ENCODE results near the gene RYR1. TPM values are rescaled to one million over a fixed set of nuclear protein-coding genes. Genes with fewer than 3 reads are reported as not detected.
"Not testable (repeated sequence)": the region's sequence is repeated elsewhere in the genome, so short reads cannot be mapped to it uniquely, and the experiment has no call there.

Gene RYR1
- total RNA-seq, 1 donor from 2014 or later: 7.4 TPM

- TF ChIP-seq CTCF (IDR thresholded peaks at IDR 0.05; ENCODE audit: insufficient read depth, low read length, severe bottlenecking): no peak
- Histone ChIP-seq H3K27me3 (ENCODE audit: control insufficient read depth, insufficient read depth, low read length) (no peaks in the 10 kb centered on the region), H3K36me3 (ENCODE audit: control insufficient read depth, insufficient read depth, low read length) (no peaks in the 10 kb centered on the region), H3K4me3 (ENCODE audit: low read depth, low read length) (no peak overlapping the region)
- DNase-seq (ENCODE audit: low read depth): no peak
- FAIRE-seq: peak; percentile 55
Observed at GRCh38 chr19:38469151-38469550, 35.7 kb downstream of the RYR1 start.

- Histone ChIP-seq H3K27me3 (ENCODE audit: control insufficient read depth, insufficient read depth, low read length) (no peaks in the 10 kb centered on the region), H3K4me3 (ENCODE audit: low read depth, low read length) (no peak overlapping the region), H3K36me3 (ENCODE audit: control insufficient read depth, insufficient read depth, low read length) (no peaks in the 10 kb centered on the region)
- TF ChIP-seq CTCF (IDR thresholded peaks at IDR 0.05; ENCODE audit: insufficient read depth, low read length, severe bottlenecking): no peak
- no peak for DNase-seq (ENCODE audit: low read depth)
- FAIRE-seq: peak; percentile 72
Observed at GRCh38 chr19:38470788-38471480, 37.4 kb downstream of the RYR1 start.

- H3K4me3 ChIP-seq (ENCODE audit: low read depth, low read length); FAIRE-seq; DNase-seq (ENCODE audit: low read depth); H3K36me3 ChIP-seq (ENCODE audit: control insufficient read depth, insufficient read depth, low read length); H3K27me3 ChIP-seq (ENCODE audit: control insufficient read depth, insufficient read depth, low read length): not testable (repeated sequence)
Observed at GRCh38 chr19:38472725-38473124, 39.2 kb downstream of the RYR1 start.

GRCh38 chr19:38473201-38473600 is 39.7 kb downstream of the RYR1 start:
- H3K4me3 ChIP-seq (ENCODE audit: low read depth, low read length): no peak overlapping the region
- H3K27me3 ChIP-seq (ENCODE audit: control insufficient read depth, insufficient read depth, low read length): no peaks in the 10 kb centered on the region
- FAIRE-seq (no peak), DNase-seq (ENCODE audit: low read depth) (no peak)
- no peak for TF ChIP-seq CTCF (IDR thresholded peaks at IDR 0.05; ENCODE audit: insufficient read depth, low read length, severe bottlenecking)
- no peaks in the 10 kb centered on the region for H3K36me3 ChIP-seq (ENCODE audit: control insufficient read depth, insufficient read depth, low read length)

GRCh38 chr19:38475176-38475575 is 41.7 kb downstream of the RYR1 start:
- Histone ChIP-seq H3K4me3 (ENCODE audit: low read depth, low read length) (no peak overlapping the region), H3K27me3 (ENCODE audit: control insufficient read depth, insufficient read depth, low read length) (no peaks in the 10 kb centered on the region), H3K36me3 (ENCODE audit: control insufficient read depth, insufficient read depth, low read length) (no peaks in the 10 kb centered on the region)
- FAIRE-seq (no peak), DNase-seq (ENCODE audit: low read depth) (no peak)
- no peak for TF ChIP-seq CTCF (IDR thresholded peaks at IDR 0.05; ENCODE audit: insufficient read depth, low read length, severe bottlenecking)

GRCh38 chr19:38478273-38478971 is 44.9 kb downstream of the RYR1 start:
- DNase-seq (ENCODE audit: low read depth) (peak; percentile 1), FAIRE-seq (no peak)
- Histone ChIP-seq H3K36me3 (ENCODE audit: control insufficient read depth, insufficient read depth, low read length) (no peaks in the 10 kb centered on the region), H3K27me3 (ENCODE audit: control insufficient read depth, insufficient read depth, low read length) (no peaks in the 10 kb centered on the region), H3K4me3 (ENCODE audit: low read depth, low read length) (no peak overlapping the region)
- TF ChIP-seq CTCF (IDR thresholded peaks at IDR 0.05; ENCODE audit: insufficient read depth, low read length, severe bottlenecking): no peak

All from bronchial epithelial cell (primary cell).